HepG2 (cell line): ENCODE measurements around the gene TBC1D10A. TPM values are rescaled to one million over a fixed set of nuclear protein-coding genes. Genes with fewer than 3 reads are reported as not detected.

ENCODE experiments used
- AGO1 ChIP-seq: fragments of 200-400 bp; formaldehyde crosslinking; IDR thresholded peaks from 2 replicates; pipeline ENCODE4 v1.6.1; 2017; ENCODE audit warnings: mild to moderate bottlenecking, low read depth, low read length, moderate library complexity; ENCODE audit not compliant: poor library complexity, severe bottlenecking
- ATRX ChIP-seq: sonication (generic); formaldehyde crosslinking; IDR thresholded peaks from 2 replicates; pipeline ENCODE4 v1.4.0; 2020; ENCODE audit warnings: missing genetic modification reagents, borderline replicate concordance
- CSRNP2 ChIP-seq: sonication (generic); formaldehyde crosslinking; conservative IDR thresholded peaks from 2 replicates; pipeline ENCODE4 v1.8.0; 2022; ENCODE audit warnings: low read depth, missing genetic modification reagents
- HNF4A ChIP-seq: sonication (generic); formaldehyde crosslinking; IDR thresholded peaks from 2 replicates; pipeline ENCODE4 v1.4.0; 2020; ENCODE audit warnings: missing genetic modification reagents
- HOXA5 ChIP-seq: sonication (generic); formaldehyde crosslinking; IDR thresholded peaks from 2 replicates; pipeline ENCODE4 v1.4.0; 2020; ENCODE audit warnings: missing genetic modification reagents
- MIER2 ChIP-seq: IDR thresholded peaks from 2 replicates; pipeline ENCODE4 v1.6.1; 2016; ENCODE audit warnings: missing biosample characterization, missing genetic modification reagents
- NFIC ChIP-seq: IDR thresholded peaks from 2 replicates; pipeline ENCODE4 v1.6.1; 2012; ENCODE audit warnings: mild to moderate bottlenecking, low read length, inconsistent platforms
- PATZ1 ChIP-seq: sonication (generic); formaldehyde crosslinking; IDR thresholded peaks from 2 replicates; pipeline ENCODE4 v1.4.0; 2020; ENCODE audit warnings: missing genetic modification reagents
- SKI ChIP-seq: fragments of 450-650 bp; IDR thresholded peaks from one replicate; pipeline ENCODE4 v1.6.1; 2018; ENCODE audit warnings: mild to moderate bottlenecking; ENCODE audit not compliant: partially characterized antibody
- TAF15 ChIP-seq: fragments of 200-400 bp; formaldehyde crosslinking; IDR thresholded peaks from one replicate; pipeline ENCODE4 v1.6.1; 2018; ENCODE audit warnings: mild to moderate bottlenecking, low read depth, low read length; ENCODE audit not compliant: poor library complexity, severe bottlenecking
- TBL1XR1 ChIP-seq: fragments of 150-350 bp; IDR thresholded peaks from 2 replicates; pipeline ENCODE4 v1.6.1; 2014; ENCODE audit warnings: borderline replicate concordance, low read length; ENCODE audit not compliant: partially characterized antibody
- TOE1 ChIP-seq: sonication (generic); formaldehyde crosslinking; IDR thresholded peaks from 2 replicates; pipeline ENCODE4 v1.4.0; 2020; ENCODE audit warnings: mild to moderate bottlenecking, missing genetic modification reagents
- ZBTB10 ChIP-seq: sonication (generic); formaldehyde crosslinking; IDR thresholded peaks from 2 replicates; pipeline ENCODE4 v1.4.0; 2020; ENCODE audit warnings: missing genetic modification reagents, borderline replicate concordance
- ZC3H13 ChIP-seq: sonication (generic); formaldehyde crosslinking; IDR thresholded peaks from 2 replicates; pipeline ENCODE4 v1.8.1; 2023; ENCODE audit warnings: mild to moderate bottlenecking, missing genetic modification reagents, moderate library complexity
- ZFP37 ChIP-seq: sonication (generic); formaldehyde crosslinking; IDR thresholded peaks from 2 replicates; pipeline ENCODE4 v1.4.0; 2020; ENCODE audit warnings: missing genetic modification reagents, borderline replicate concordance
- ZKSCAN8 ChIP-seq: IDR thresholded peaks from 2 replicates; pipeline ENCODE4 v1.6.1; 2016; ENCODE audit warnings: borderline replicate concordance, missing genetic modification reagents, missing compliant biosample characterization
- ZNF383 ChIP-seq: sonication (generic); formaldehyde crosslinking; IDR thresholded peaks from 2 replicates; pipeline ENCODE4 v1.4.0; 2020; ENCODE audit warnings: missing genetic modification reagents, mild to moderate bottlenecking, borderline replicate concordance
- ZNF543 ChIP-seq: sonication (generic); formaldehyde crosslinking; IDR thresholded peaks from 2 replicates; pipeline ENCODE4 v1.4.0; 2020; ENCODE audit warnings: mild to moderate bottlenecking, missing genetic modification reagents
- ZNF552 ChIP-seq: sonication (generic); formaldehyde crosslinking; IDR thresholded peaks from 2 replicates; pipeline ENCODE4 v1.9.0; 2022; ENCODE audit warnings: missing genetic modification reagents, mild to moderate bottlenecking, borderline replicate concordance
- ZNF850 ChIP-seq: sonication (generic); formaldehyde crosslinking; conservative IDR thresholded peaks from 2 replicates; pipeline ENCODE4 v1.9.0; 2021; ENCODE audit warnings: mild to moderate bottlenecking, missing genetic modification reagents
- polyA plus RNA-seq, 8 experiments: library from polyadenylated mRNA; depleted of rRNA in 3 of 8; stranded (reverse) in 7 of 8; unstranded in 1 of 8; fragments of >200 nt; fragmentation: Illumina TruSeq in 4 of 8; extraction: Trizol in 4 of 8; gene quantifications; 2 replicates each; pipeline versions ENCODE4 v1.2.1 to v1.2.3, GENCODE V29; 2011 to 2016; ENCODE audit warnings: low read depth in 4 of 8, missing spikeins in 1 of 8, mixed read lengths in 1 of 8; ENCODE audit not compliant: insufficient read depth in 1 of 8
- total RNA-seq, 5 experiments: library from RNA; depleted of rRNA; stranded (reverse); fragments of >200 nt; fragmentation: Illumina TruSeq; extraction: Trizol; gene quantifications; 2 replicates each; pipeline ENCODE4 v1.2.3, GENCODE V29; 2016; ENCODE audit warnings: low read depth in 1 of 5
- TF ChIP-seq, protein P1 (sequence below): sonication (generic); formaldehyde crosslinking; IDR thresholded peaks from 2 replicates; pipeline ENCODE4 v1.5.0; 2020; ENCODE audit warnings: missing genetic modification reagents, mild to moderate bottlenecking, borderline replicate concordance
- TF ChIP-seq, protein P2 (sequence below): sonication (generic); formaldehyde crosslinking; IDR thresholded peaks from 2 replicates; pipeline ENCODE4 v1.5.0; 2020; ENCODE audit warnings: missing genetic modification reagents

TBC1D10A gene
- total and polyA plus RNA-seq, 2 of the 13 experiments (the other 11 are each of a cell fraction or from before 2014, with no cell fraction given), result 4.2 to 4.9 TPM

DNA sequence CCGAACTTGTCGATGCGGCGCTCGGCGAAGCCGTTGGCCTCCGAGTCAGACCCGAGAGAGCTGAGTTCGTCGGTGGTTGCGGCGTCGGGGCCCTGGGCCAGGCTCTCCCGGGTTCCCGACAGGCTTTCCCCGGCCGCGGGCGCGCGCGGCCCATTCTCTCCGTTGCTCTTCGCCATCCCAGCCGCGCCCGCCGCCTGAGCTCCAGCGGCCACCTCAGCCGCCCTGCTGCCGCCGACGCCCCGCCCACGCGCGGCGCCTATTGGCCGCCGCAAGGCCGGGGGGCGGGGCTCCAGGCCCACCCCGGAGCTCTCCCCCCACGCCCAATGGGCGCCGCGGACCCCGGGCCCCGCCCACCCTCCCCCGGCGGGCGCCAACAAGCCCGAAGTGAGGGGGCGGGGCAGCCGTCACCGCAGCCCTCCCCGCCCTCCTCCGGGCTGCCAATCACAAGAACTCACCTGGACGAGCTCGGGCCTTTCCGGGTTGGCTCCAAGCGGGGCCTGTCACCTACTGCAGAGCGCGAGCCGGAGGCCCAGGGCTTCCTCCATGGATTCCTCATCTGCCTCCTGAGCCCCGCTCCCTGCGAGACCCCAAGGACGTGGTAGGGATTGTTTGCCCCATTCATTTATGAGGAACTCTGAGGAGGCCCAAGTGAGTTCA lies at the start of gene TBC1D10A (continued):
- TF ChIP-seq HOXA5 (CRISPR knock-in tag) (no peak), ZNF543 (CRISPR knock-in tag) (no peak), TAF15 (no peak), AGO1 (no peak), HNF4A (CRISPR knock-in tag) (no peak), NFIC (no peak), ZNF552 (CRISPR knock-in tag) (no peak), PATZ1 (peak; percentile 32; the same call in 1 of the 2 replicates), MIER2 (0 out of 2 replicates have a peak, but pooled peaks have one; percentile 18), ZFP37 (no peak), TOE1 (CRISPR knock-in tag) (no peak), ZC3H13 (CRISPR knock-in tag) (no peak), ZKSCAN8 (CRISPR knock-in tag) (no peak), SKI (no peak), ZNF383 (CRISPR knock-in tag) (no peak), CSRNP2 (CRISPR knock-in tag) (no peak), ZNF850 (CRISPR knock-in tag) (no peak), ZBTB10 (CRISPR knock-in tag) (no peak), TBL1XR1 (no peak), ATRX (CRISPR knock-in tag) (no peak)
- TF ChIP-seq, protein P1, sequence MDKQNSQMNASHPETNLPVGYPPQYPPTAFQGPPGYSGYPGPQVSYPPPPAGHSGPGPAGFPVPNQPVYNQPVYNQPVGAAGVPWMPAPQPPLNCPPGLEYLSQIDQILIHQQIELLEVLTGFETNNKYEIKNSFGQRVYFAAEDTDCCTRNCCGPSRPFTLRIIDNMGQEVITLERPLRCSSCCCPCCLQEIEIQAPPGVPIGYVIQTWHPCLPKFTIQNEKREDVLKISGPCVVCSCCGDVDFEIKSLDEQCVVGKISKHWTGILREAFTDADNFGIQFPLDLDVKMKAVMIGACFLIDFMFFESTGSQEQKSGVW (CRISPR knock-in tag), result no peak
- TF ChIP-seq, protein P2, sequence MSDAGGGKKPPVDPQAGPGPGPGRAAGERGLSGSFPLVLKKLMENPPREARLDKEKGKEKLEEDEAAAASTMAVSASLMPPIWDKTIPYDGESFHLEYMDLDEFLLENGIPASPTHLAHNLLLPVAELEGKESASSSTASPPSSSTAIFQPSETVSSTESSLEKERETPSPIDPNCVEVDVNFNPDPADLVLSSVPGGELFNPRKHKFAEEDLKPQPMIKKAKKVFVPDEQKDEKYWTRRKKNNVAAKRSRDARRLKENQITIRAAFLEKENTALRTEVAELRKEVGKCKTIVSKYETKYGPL (CRISPR knock-in tag), result no peak
